ENCODE data around the gene ASF1B.

DNA sequence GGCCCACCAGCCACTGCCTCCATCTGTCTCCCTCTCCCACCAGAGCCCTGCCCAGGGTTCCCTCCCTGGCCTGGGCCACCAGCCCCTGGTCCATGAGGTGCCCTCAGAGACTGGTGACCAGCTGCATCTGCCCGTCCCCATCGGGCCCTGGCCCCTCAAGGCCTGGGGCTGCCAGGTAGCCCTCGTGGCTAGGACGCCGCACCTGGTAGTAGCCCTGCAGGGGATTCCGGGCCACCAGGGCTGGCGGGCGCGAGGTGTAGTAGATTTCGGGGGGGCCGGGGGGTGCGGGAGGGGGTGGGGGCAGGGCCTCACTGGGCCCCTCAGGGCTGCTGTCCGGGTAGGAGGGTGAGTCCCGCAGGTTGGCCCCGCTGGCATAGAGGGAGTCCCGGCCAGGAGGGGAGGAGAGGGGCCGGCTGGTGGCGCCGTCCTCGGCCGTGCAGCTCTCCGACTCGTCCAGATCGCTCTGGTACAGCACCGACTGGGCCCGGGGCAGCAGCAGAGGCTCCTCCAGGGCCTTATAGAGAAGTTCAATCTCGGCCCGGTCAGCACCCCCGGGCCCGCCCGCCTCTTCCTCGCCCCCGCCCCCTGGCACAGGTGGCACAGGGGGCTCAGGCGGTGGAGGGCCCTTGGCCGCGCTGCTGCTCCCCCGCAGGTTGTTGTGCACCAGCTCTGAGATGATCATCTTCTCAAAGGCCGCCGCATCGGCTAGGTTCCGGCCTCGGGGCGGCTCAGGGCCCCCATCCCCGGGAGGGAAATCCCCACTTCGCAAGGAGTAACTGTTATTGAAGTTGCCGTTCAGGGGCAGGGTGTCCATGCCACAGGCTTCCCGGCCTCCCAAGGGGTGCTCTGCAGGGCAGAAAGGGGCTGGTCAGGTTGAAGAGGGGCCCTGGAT is 14.6 kb upstream of the ASF1B start:
- TF ChIP-seq, protein P1, sequence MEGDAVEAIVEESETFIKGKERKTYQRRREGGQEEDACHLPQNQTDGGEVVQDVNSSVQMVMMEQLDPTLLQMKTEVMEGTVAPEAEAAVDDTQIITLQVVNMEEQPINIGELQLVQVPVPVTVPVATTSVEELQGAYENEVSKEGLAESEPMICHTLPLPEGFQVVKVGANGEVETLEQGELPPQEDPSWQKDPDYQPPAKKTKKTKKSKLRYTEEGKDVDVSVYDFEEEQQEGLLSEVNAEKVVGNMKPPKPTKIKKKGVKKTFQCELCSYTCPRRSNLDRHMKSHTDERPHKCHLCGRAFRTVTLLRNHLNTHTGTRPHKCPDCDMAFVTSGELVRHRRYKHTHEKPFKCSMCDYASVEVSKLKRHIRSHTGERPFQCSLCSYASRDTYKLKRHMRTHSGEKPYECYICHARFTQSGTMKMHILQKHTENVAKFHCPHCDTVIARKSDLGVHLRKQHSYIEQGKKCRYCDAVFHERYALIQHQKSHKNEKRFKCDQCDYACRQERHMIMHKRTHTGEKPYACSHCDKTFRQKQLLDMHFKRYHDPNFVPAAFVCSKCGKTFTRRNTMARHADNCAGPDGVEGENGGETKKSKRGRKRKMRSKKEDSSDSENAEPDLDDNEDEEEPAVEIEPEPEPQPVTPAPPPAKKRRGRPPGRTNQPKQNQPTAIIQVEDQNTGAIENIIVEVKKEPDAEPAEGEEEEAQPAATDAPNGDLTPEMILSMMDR (IDR thresholded peaks at IDR 0.05), result no peak
- TF ChIP-seq POLR2A (IDR thresholded peaks at IDR 0.05), result no peak

All from transverse colon (tissue), 3 donors.